K562 (cell line): Measurements from ENCODE around the gene NKX2-2.

Source experiments
- SP2 ChIP-seq: IDR thresholded peaks from 2 replicates; pipeline ENCODE4 v1.6.1; 2011; ENCODE audit warnings: mild to moderate bottlenecking, low read depth, low read length, moderate library complexity; ENCODE audit not compliant: poor library complexity, severe bottlenecking; ENCODE audit errors: extremely low read depth
- TCF7L2 ChIP-seq: fragments of 150-350 bp; IDR thresholded peaks from 2 replicates; pipeline ENCODE4 v1.6.1; 2016; ENCODE audit warnings: low read depth, mild to moderate bottlenecking, low read length, moderate library complexity

DNA sequence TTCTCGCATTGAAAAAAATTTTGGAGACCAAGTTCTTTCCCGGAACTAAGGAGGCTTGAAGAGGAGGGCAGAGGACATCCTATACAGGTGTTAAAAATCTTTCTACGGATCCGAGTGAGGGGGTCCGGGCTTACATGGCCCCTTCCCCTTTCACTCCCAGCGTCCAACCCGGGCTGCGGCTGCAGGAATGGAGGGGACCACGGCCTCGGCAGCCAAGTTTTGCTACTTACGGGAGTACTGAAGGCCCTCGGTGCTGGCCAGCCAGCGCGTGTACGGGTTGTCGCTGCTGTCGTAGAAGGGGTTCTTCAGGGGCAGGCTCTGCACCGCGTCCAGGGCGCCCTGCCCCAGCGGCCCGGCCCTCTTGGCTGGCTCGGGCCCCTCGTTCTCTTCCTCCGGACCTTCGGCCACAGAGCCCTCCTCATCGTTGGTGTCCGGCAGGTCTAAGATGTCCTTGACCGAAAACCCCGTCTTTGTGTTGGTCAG, 642 bp downstream of the NKX2-2 start:
- no peak for TF ChIP-seq SP2
- TF ChIP-seq TCF7L2 = no peak
